WTC11 (cell line): ENCODE data around the gene ADAM8. TPM values are rescaled to one million over a fixed set of nuclear protein-coding genes. Genes with fewer than 3 reads are reported as not detected.

Experiments used
- ATAC-seq: fragments of 200-7000 bp; cut with Tn5 transposase; 2 replicates; pipeline ENCODE4 v1.10.0; 2021; ENCODE audit warnings: mild to moderate bottlenecking, moderate library complexity
- CTCF ChIA-PET: fragments of 300-600 bp; sonication (Branson Sonifier 250); formaldehyde crosslinking; loops from one replicate; lab custom pipeline; 2021; ENCODE audit warnings: antibody characterized with exemption; lab: Charles Lee
- POLR2A ChIA-PET: fragments of 350-600 bp; sonication (Branson Sonifier 250); formaldehyde crosslinking; loops from one replicate; lab custom pipeline; 2021; ENCODE audit warnings: antibody characterized with exemption; lab: Charles Lee
- DNase-seq: peaks from one replicate; pipeline ENCODE4 v3.0.0; 2021; ENCODE audit warnings: low spot score
- H3K27ac Mint-ChIP-seq: 2 replicates; pipeline ENCODE4 v1.8.0; 2021; ENCODE audit warnings: mixed read lengths
- H3K27me3 Mint-ChIP-seq: 2 replicates; pipeline ENCODE4 v1.8.0; 2021; ENCODE audit warnings: low read depth, mild to moderate bottlenecking, moderate library complexity, mixed read lengths
- H3K36me3 Mint-ChIP-seq: 2 replicates; pipeline ENCODE4 v1.8.0; 2021; ENCODE audit warnings: mixed read lengths
- H3K4me1 Mint-ChIP-seq: 2 replicates; pipeline ENCODE4 v1.8.0; 2022; ENCODE audit warnings: mixed read lengths
- H3K4me3 Mint-ChIP-seq: 2 replicates; pipeline ENCODE4 v1.8.0; 2021; ENCODE audit warnings: mild to moderate bottlenecking, moderate library complexity, mixed read lengths
- H3K9me3 Mint-ChIP-seq: 2 replicates; pipeline ENCODE4 v1.8.0; 2021; ENCODE audit warnings: mixed read lengths
- AFF4 ChIP-seq: sonication (generic); formaldehyde crosslinking; IDR thresholded peaks from 2 replicates; pipeline ENCODE4 v1.8.1; 2023; ENCODE audit warnings: mild to moderate bottlenecking, missing genetic modification reagents, borderline replicate concordance
- AR ChIP-seq: fragments of 250-450 bp; sonication (Bioruptor Pico); IDR thresholded peaks from 2 replicates; pipeline ENCODE4 v1.9.0; 2021; ENCODE audit warnings: mild to moderate bottlenecking
- ATF2 ChIP-seq: sonication (generic); formaldehyde crosslinking; IDR thresholded peaks from 2 replicates; pipeline ENCODE4 v1.8.1; 2022; ENCODE audit warnings: low read depth, missing genetic modification reagents, borderline replicate concordance
- ERG ChIP-seq: fragments of 250-450 bp; sonication (Bioruptor Pico); IDR thresholded peaks from 2 replicates; pipeline ENCODE4 v1.8.0; 2021; ENCODE audit warnings: mild to moderate bottlenecking
- FOXJ3 ChIP-seq: sonication (generic); formaldehyde crosslinking; IDR thresholded peaks from 2 replicates; pipeline ENCODE4 v1.9.0; 2021; ENCODE audit warnings: missing genetic modification reagents, mild to moderate bottlenecking, borderline replicate concordance
- GRHL2 ChIP-seq: fragments of 250-450 bp; sonication (Bioruptor Pico); IDR thresholded peaks from 2 replicates; pipeline ENCODE4 v1.8.0; 2022; ENCODE audit warnings: mild to moderate bottlenecking, moderate library complexity; ENCODE audit not compliant: insufficient replicate concordance, severe bottlenecking
- HMGA2 ChIP-seq: fragments of 250-450 bp; sonication (Bioruptor Pico); IDR thresholded peaks from 2 replicates; pipeline ENCODE4 v1.4.0; 2021; ENCODE audit warnings: mild to moderate bottlenecking, moderate library complexity
- IRF2 ChIP-seq: sonication (generic); formaldehyde crosslinking; IDR thresholded peaks from 2 replicates; pipeline ENCODE4 v1.8.0; 2022; ENCODE audit warnings: low read depth, missing genetic modification reagents, borderline replicate concordance
- JAZF1 ChIP-seq: fragments of 250-450 bp; sonication (Bioruptor Pico); IDR thresholded peaks from 2 replicates; pipeline ENCODE4 v1.9.0; 2021; ENCODE audit warnings: moderate library complexity, mild to moderate bottlenecking, inconsistent platforms
- MXD4 ChIP-seq: fragments of 250-450 bp; sonication (Bioruptor Pico); IDR thresholded peaks from 2 replicates; pipeline ENCODE4 v1.8.0; 2021; ENCODE audit warnings: mild to moderate bottlenecking, moderate library complexity, borderline replicate concordance
- NFYB ChIP-seq: sonication (generic); formaldehyde crosslinking; conservative IDR thresholded peaks from 2 replicates; pipeline ENCODE4 v1.8.0; 2022; ENCODE audit warnings: low read depth, missing genetic modification reagents
- NR2C2 ChIP-seq: sonication (generic); formaldehyde crosslinking; IDR thresholded peaks from 2 replicates; pipeline ENCODE4 v1.8.0; 2022; ENCODE audit warnings: mild to moderate bottlenecking, missing genetic modification reagents
- PRRX2 ChIP-seq: fragments of 250-450 bp; sonication (Bioruptor Pico); IDR thresholded peaks from 2 replicates; pipeline ENCODE4 v1.8.0; 2021; ENCODE audit warnings: mild to moderate bottlenecking
- SMAD3 ChIP-seq: sonication (generic); formaldehyde crosslinking; IDR thresholded peaks from 2 replicates; pipeline ENCODE4 v1.8.0; 2022; ENCODE audit warnings: missing genetic modification reagents, mild to moderate bottlenecking, borderline replicate concordance
- SMAD4 ChIP-seq: sonication (generic); formaldehyde crosslinking; IDR thresholded peaks from 2 replicates; pipeline ENCODE4 v1.8.0; 2022; ENCODE audit warnings: mild to moderate bottlenecking, missing genetic modification reagents
- SP1 ChIP-seq: sonication (generic); formaldehyde crosslinking; conservative IDR thresholded peaks from 2 replicates; pipeline ENCODE4 v1.8.1; 2022; ENCODE audit warnings: missing genetic modification reagents
- TEAD4 ChIP-seq: sonication (generic); formaldehyde crosslinking; IDR thresholded peaks from 2 replicates; pipeline ENCODE4 v1.8.0; 2022; ENCODE audit warnings: mild to moderate bottlenecking, missing genetic modification reagents
- USF2 ChIP-seq: sonication (generic); formaldehyde crosslinking; IDR thresholded peaks from 2 replicates; pipeline ENCODE4 v1.8.1; 2023; ENCODE audit warnings: mild to moderate bottlenecking, missing genetic modification reagents, moderate library complexity
- ZBTB21 ChIP-seq: sonication (generic); formaldehyde crosslinking; IDR thresholded peaks from 2 replicates; pipeline ENCODE4 v1.8.1; 2023; ENCODE audit warnings: mild to moderate bottlenecking, missing genetic modification reagents, borderline replicate concordance
- ZNF138 ChIP-seq: sonication (generic); formaldehyde crosslinking; conservative IDR thresholded peaks from 2 replicates; pipeline ENCODE4 v1.8.1; 2022; ENCODE audit warnings: mild to moderate bottlenecking, moderate library complexity, missing genetic modification reagents
- ZNF232 ChIP-seq: sonication (generic); formaldehyde crosslinking; IDR thresholded peaks from 2 replicates; pipeline ENCODE4 v1.8.0; 2022; ENCODE audit warnings: mild to moderate bottlenecking, missing genetic modification reagents
- ZNF532 ChIP-seq: fragments of 250-450 bp; sonication (Bioruptor Pico); IDR thresholded peaks from 2 replicates; pipeline ENCODE4 v1.9.0; 2021; ENCODE audit warnings: mild to moderate bottlenecking, borderline replicate concordance
- total RNA-seq: library from RNA; stranded (reverse); gene quantifications from 3 replicates; pipeline ENCODE4 v1.2.3, GENCODE V29; 2021

The ADAM8 gene
- total RNA-seq, 1 experiment from 2014 or later = 7.2 TPM

GRCh38 chr10:133221331-133221730 lies 55.3 kb downstream of the ADAM8 start (continued):
- TF ChIP-seq NR2C2 (CRISPR knock-in tag) (no peak), TEAD4 (no peak), FOXJ3 (CRISPR knock-in tag) (no peak), MXD4 (CRISPR knock-in tag) (no peak)

- peak; percentile 78 for DNase-seq
- peak; percentile 87 for ATAC-seq
- POLR2A ChIA-PET = interaction anchor here (0.6 kb wide), 1 partner anchor 146 kb away, joined by 9 read pairs; no protein-coding TSS in a partner anchor
- no peaks in the 10 kb centered on the region for H3K27me3 Mint-ChIP-seq
- CTCF ChIA-PET = interaction anchor here (0.9 to 1.6 kb wide), 6 partner anchors 14 to 281 kb away, joined by 3 to 7 read pairs (median 4); partner anchors contain the start of gene ADAM8
- H3K27ac Mint-ChIP-seq = no peak overlapping the region
- peak overlapping the region; percentile 30; the same call in 1 of the 2 replicates for H3K4me3 Mint-ChIP-seq
- H3K36me3 Mint-ChIP-seq = peaks cover 10% of the 10 kb centered on the region; the same call in 1 of the 2 replicates
- no peaks in the 10 kb centered on the region for H3K9me3 Mint-ChIP-seq
- H3K4me1 Mint-ChIP-seq = peaks cover 13% of the 10 kb centered on the region
- TF ChIP-seq PRRX2 = no peak
- no peak for TF ChIP-seq ZNF232 (CRISPR knock-in tag)
- 0 out of 2 replicates have a peak, but pooled peaks have one; percentile 16 for TF ChIP-seq USF2 (CRISPR knock-in tag)
- TF ChIP-seq SMAD4 (CRISPR knock-in tag) = no peak
- no peak for TF ChIP-seq ZNF532
- TF ChIP-seq ERG (CRISPR knock-in tag) = no peak
- TF ChIP-seq SMAD3 (CRISPR knock-in tag) = no peak
- no peak for TF ChIP-seq HMGA2 (CRISPR knock-in tag)
- TF ChIP-seq ZBTB21 (CRISPR knock-in tag) = peak; percentile 44; the same call in 1 of the 2 replicates
- TF ChIP-seq AR (CRISPR knock-in tag) = no peak
- no peak for TF ChIP-seq ZNF138 (CRISPR knock-in tag)
- 0 out of 2 replicates have a peak, but pooled peaks have one; percentile 38 for TF ChIP-seq SP1
- TF ChIP-seq GRHL2 (CRISPR knock-in tag) = no peak
- TF ChIP-seq AFF4 (CRISPR knock-in tag) = no peak
- TF ChIP-seq JAZF1 (CRISPR knock-in tag) = no peak
- no peak for TF ChIP-seq ATF2 (CRISPR knock-in tag)
- no peak for TF ChIP-seq NFYB
- no peak for TF ChIP-seq IRF2
These were observed 56.9 kb downstream of the ADAM8 start for GRCh38 chr10:133219782-133220181.
